SKM-1 treated with dmso at 0.1 percent for 144 hours (cell line): ENCODE results near the gene NR2C2AP.
"Not testable (repeated sequence)": the region's sequence is repeated elsewhere in the genome, so short reads cannot be mapped to it uniquely, and the experiment has no call there.

Experiments used
- DNase-seq: peaks from one replicate; lab custom pipeline; 2025; ENCODE audit not compliant: unreplicated experiment; lab: John Stamatoyannopoulos, UW

The NR2C2AP gene

GRCh38 chr19:19185853-19186740 is 17.1 kb downstream of the NR2C2AP start:
- DNase-seq: peak; percentile 98

- DNase-seq: peak; percentile 48
These were observed 21.7 kb downstream of the NR2C2AP start for GRCh38 chr19:19181488-19181998.

GRCh38 chr19:19179548-19180441 is 23.4 kb downstream of the NR2C2AP start:
- no peak for DNase-seq

GRCh38 chr19:19176950-19177349 is 26.3 kb downstream of the NR2C2AP start:
- no peak for DNase-seq

GRCh38 chr19:19173243-19173642 is 30.0 kb downstream of the NR2C2AP start:
- not testable (repeated sequence) for DNase-seq

GRCh38 chr19:19171821-19172532 is 31.2 kb downstream of the NR2C2AP start:
- peak; percentile 15 for DNase-seq

- no peak for DNase-seq
These were observed 32.1 kb downstream of the NR2C2AP start for GRCh38 chr19:19170873-19171672.

GRCh38 chr19:19170053-19170872 is 33.0 kb downstream of the NR2C2AP start, which contains the start of gene MEF2B:
MEF2B (minus strand) TSS chr19:19170263; CDS start chr19:19150735, 19,528 bp downstream.
- DNase-seq: no peak

GRCh38 chr19:19169236-19170052 is 33.8 kb downstream of the NR2C2AP start:
- no peak for DNase-seq

GRCh38 chr19:19167612-19168011 is 35.6 kb downstream of the NR2C2AP start:
- DNase-seq: no peak

GRCh38 chr19:19165396-19165795 is 37.8 kb downstream of the NR2C2AP start:
- DNase-seq: no peak

- no peak for DNase-seq
These were observed 40.7 kb downstream of the NR2C2AP start for GRCh38 chr19:19162495-19162894.

GRCh38 chr19:19160461-19161035 is 42.7 kb downstream of the NR2C2AP start:
- DNase-seq: no peak

GRCh38 chr19:19159534-19159933 is 43.7 kb downstream of the NR2C2AP start:
- no peak for DNase-seq

- no peak for DNase-seq
These were observed 45.4 kb downstream of the NR2C2AP start for GRCh38 chr19:19157808-19158207.

- no peak for DNase-seq
These were observed 47.6 kb downstream of the NR2C2AP start for GRCh38 chr19:19155495-19156219.

- no peak for DNase-seq
These were observed 48.3 kb downstream of the NR2C2AP start for GRCh38 chr19:19154768-19155494.
